Sigmoid colon (tissue), 4 donors: ENCODE data around the gene KRT80.

ENCODE experiments used
- CTCF ChIP-seq, 4 experiments: fragments of 450-650 bp in 3 of 4; fragments of 200-600 bp in 1 of 4; IDR thresholded peaks; one replicate each; pipeline ENCODE4 v1.5.1; 2016 to 2019; ENCODE audit warnings: antibody characterized with exemption in 4 of 4, mild to moderate bottlenecking in 3 of 4, moderate library complexity in 2 of 4
- EP300 ChIP-seq, 4 donors: sonication (generic); formaldehyde crosslinking; IDR thresholded peaks; one replicate each; pipeline ENCODE4 v1.6.1; 2017; ENCODE audit warnings: antibody characterized with exemption in 4 of 4

- no peak for TF ChIP-seq CTCF (IDR thresholded peaks at IDR 0.05)
- TF ChIP-seq EP300 (IDR thresholded peaks at IDR 0.05) = no peak
Observed at GRCh38 chr12:52229836-52230343, 38.1 kb upstream of the KRT80 start.
